Astrocyte of the spinal cord (primary cell): ENCODE data around the gene RTL10.

Source experiments
- DNase-seq: peaks from one replicate; pipeline ENCODE4 v3.0.0; 2011; ENCODE audit warnings: low read depth, low spot score
- H3K4me3 ChIP-seq: 2 replicates; pipeline ENCODE4 v1.5.1; 2011; ENCODE audit warnings: low read depth, mild to moderate bottlenecking, low read length, moderate library complexity
- in situ Hi-C: cut with HindIII; loops from 2 replicates; pipeline ENCODE4 v1.10.0; 2017; ENCODE audit warnings: low sequenced_read_pairs
- TF ChIP-seq, protein P1 (sequence below): IDR thresholded peaks from 2 replicates; pipeline ENCODE4 v1.5.1; 2012; ENCODE audit warnings: low read depth, mild to moderate bottlenecking, low read length, inconsistent platforms

The RTL10 gene

DNA sequence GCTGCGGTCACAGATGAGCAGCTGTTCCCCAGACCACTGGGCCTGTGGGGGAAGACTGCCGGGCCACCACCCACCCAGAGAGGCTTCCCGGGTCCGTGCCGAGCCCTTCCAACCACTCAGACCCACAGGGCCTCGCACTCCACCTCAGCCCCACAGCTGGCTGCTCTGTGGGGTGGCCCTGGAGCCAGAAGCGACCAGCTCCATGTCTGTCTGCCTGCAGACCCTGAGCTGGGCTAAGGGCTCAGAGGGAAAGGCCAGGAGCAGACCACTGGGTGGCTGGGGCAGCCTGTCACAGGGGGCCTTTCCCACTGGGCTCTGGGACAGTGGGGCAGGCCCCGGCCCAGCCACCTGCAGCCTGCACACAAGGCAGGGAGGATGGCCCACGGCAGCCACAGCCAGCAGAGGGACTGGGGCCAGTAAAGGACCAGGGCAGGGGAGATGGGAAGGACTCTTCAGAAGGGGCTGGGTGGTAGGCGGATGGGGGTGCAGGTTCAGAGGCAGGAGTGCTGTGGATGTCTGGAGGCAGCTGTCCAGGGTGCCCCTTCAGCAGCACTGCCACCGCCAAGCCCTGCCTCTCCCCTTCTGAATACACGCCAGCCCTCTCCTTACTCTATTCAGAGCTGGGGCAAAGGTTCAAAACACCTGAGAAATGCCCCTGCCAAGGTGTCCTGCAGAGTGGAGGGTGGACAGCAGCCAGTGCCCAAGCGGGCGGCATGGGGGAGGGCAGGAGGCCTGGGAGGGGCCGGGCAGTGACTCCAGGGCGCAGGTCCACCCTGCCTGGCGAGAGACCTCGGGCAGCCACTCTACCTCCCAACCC lies 32.2 kb downstream of the RTL10 start:
- DNase-seq, result no peak
- in situ Hi-C loops, result no loop called here
- no peak overlapping the region for H3K4me3 ChIP-seq
- TF ChIP-seq, protein P1, sequence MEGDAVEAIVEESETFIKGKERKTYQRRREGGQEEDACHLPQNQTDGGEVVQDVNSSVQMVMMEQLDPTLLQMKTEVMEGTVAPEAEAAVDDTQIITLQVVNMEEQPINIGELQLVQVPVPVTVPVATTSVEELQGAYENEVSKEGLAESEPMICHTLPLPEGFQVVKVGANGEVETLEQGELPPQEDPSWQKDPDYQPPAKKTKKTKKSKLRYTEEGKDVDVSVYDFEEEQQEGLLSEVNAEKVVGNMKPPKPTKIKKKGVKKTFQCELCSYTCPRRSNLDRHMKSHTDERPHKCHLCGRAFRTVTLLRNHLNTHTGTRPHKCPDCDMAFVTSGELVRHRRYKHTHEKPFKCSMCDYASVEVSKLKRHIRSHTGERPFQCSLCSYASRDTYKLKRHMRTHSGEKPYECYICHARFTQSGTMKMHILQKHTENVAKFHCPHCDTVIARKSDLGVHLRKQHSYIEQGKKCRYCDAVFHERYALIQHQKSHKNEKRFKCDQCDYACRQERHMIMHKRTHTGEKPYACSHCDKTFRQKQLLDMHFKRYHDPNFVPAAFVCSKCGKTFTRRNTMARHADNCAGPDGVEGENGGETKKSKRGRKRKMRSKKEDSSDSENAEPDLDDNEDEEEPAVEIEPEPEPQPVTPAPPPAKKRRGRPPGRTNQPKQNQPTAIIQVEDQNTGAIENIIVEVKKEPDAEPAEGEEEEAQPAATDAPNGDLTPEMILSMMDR, result no peak

DNA sequence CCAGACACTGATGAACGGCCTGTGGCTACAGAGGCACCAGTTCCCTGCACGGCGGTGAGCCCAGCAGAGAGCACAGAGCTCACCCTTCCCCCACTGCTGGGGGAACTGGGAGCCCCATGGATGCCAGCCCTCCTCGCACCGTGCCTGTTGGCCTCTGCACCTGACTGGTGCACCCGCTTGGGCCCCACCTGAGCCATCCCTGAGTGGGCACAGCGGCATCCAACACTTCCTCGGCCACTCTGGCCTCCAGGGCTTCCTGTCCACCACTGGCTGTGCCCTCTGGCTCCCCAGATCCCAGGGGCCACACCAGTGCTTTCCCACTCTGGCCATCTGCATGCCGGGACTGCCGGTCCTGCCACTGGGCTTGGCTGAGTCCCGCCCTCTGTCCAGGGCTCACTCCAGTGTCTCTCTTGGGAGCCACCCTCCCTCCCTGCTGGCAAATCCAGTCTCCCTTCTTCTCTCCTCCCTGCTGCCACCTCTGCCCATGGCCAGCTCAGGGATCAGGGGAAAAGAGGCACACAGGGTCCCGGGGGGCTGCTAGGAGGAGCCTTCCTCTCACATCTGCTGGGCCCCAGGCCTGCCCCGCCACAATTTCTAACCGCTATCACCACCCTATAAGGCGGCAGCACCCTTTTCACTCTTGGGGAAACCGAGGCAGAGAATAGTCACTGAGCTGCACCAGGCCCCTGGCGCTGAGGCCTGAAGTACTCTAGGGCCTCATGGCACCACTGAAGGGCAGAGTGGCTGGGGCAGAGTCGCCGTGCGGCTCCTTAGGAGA lies 33.0 kb downstream of the RTL10 start:
- in situ Hi-C loops, result no loop called here
- DNase-seq, result no peak
- H3K4me3 ChIP-seq, result no peak overlapping the region
- TF ChIP-seq, protein P1, result no peak

DNA sequence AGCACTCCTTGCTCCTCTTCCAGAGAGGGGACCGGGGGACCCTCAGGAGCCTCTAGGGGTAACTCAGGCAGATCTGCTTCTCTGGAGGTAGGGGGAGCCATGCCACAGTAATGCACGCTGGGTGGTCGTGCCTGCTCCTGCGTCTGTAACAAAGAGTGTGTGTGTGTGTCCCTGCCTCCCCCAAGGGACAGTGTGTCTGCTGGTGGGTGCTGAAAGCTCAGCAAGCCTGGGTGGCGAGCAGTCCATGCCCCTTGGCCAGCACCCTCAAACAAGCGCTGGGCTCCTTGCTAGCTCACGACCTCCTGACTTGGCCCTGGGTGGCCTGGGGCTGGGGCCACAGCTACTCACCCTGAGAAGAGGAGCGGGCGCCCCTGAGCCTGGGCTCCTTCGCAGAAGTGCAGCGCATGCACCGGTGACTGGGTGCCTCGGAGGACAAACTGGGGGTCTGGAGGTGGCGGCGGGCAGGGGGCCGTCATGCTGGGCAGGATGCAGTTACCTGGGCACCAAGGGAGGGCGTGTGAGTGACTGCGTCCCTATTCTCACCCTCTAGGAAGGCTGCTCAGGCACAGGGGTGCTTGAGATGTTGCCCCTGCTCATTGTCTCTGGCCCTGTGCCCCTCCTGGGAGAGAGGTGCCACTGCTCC lies 33.7 kb downstream of the RTL10 start:
- in situ Hi-C loops, result no loop called here
- DNase-seq, result no peak
- TF ChIP-seq, protein P1, result no peak
- no peak overlapping the region for H3K4me3 ChIP-seq

DNA sequence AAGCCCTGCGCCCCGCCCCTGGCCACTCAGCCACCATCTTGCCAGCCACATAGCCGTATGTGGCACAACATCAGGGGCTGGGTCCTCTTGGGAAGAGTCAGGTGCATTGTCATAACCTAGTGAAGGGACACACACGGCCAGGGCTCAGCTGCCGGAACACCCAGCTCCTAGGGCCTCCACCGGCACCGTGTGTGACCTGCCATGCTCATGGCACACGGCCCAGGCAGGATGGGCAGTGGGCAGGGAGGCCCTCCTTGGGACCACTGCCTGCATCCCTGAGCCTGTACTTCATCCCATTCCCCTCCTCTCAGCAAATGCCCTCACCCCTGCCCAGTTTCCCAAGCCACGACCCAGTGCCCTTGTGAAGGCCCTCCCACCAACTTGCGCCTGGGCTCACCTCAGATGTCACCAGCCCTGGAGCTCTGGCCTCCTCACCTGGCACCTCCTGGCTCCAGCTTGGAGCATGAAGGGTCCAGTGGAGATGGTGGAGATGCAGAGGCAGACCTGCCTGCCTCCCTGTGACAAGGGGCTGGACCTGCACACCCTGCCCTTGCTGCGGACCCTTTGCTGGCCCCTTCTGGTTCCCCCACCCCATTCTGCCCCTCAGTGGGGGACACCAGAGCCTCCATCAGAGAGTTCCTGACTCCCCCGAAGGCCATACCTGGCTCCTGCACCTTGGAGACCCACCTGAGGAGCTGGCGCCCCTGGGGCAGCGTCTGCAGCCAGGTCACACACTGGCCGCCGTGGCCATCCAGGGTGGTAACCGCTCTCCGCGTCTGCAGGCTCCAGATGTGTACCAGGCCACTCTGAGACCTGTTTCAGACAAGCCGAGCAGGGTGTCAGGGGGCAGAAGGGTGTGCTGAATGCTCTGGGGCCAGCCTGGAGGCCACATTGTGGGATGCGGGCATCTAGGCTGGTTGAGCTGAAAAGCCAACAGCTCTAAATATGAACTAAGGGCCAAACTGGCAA lies 34.5 kb downstream of the RTL10 start:
- TF ChIP-seq, protein P1, result no peak

DNA sequence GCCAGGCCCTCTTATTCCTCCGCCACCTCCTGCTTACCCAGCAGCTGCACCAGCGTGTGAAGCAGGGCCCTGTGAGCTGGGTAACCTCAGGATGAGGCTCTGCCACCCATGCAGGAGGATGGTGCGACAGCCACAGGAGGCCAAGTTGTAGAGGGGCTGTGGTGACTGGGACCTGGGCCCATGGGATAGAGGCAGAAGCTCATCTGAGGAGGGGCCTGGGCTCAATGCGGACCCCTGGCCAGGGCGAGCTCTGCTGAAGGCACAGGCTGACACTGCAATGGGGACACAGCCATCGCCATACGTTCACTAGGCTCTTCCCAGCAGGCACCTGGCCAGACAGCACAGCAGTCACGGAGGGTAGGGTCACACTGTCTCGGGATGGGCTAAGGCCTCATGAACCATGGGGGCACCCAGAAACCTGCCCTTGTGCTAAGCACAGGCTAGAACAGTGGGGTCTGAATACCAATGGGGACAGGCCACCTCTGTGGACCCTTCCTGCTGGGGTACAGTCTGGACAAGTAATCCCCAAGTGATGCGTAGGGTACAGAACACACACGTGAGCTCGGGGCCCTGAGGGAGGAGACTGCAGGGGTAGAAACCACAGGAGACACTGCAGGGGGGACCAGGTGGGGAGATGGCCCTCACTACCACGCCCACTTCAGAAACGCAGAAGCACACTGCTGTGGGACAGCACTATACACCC lies 35.3 kb downstream of the RTL10 start:
- H3K4me3 ChIP-seq, result no peak overlapping the region
- TF ChIP-seq, protein P1, result no peak
- DNase-seq, result no peak
- in situ Hi-C loops, result no loop called here

More for the DNA sequence above, 34.5 kb downstream of the RTL10 start:
- no peak overlapping the region for H3K4me3 ChIP-seq
- DNase-seq, result no peak
- in situ Hi-C loops, result no loop called here
